OCI-LY3 (cell line): ENCODE results near the gene ITGAX.

Experiments used
- H2AFZ ChIP-seq: fragments of 200-600, 300-600 bp; shearing (Covaris generic); 2 replicates; pipeline ENCODE4 v1.6.0; 2014; ENCODE audit warnings: antibody characterized with exemption, low read depth, low read length
- H3K27ac ChIP-seq: fragments of 200-600, 300-600 bp; sonication (generic); 2 replicates; pipeline ENCODE4 v1.5.1; 2014; ENCODE audit warnings: mild to moderate bottlenecking, low read length, moderate library complexity, mixed read lengths
- H3K27me3 ChIP-seq: fragments of 200-600, 300-600 bp; sonication (generic); 2 replicates; pipeline ENCODE4 v1.6.1; 2014; ENCODE audit warnings: low read depth, low read length, mixed read lengths
- H3K36me3 ChIP-seq: fragments of 200-600, 300-600 bp; sonication (generic); replicated peaks from 2 replicates; pipeline ENCODE3; 2014; ENCODE audit warnings: low read depth, low read length, mixed read lengths
- H3K4me1 ChIP-seq: fragments of 300-600, 200-600 bp; sonication (generic); 2 replicates; pipeline ENCODE4 v1.6.1; 2014; ENCODE audit warnings: low read length, mixed read lengths
- H3K4me2 ChIP-seq: fragments of 200-600, 300-600 bp; sonication (generic); 2 replicates; pipeline ENCODE4 v1.6.1; 2014; ENCODE audit warnings: low read length, mixed read lengths
- H3K4me3 ChIP-seq: fragments of 300-600, 200-600 bp; sonication (generic); 2 replicates; pipeline ENCODE4 v1.5.1; 2014; ENCODE audit warnings: antibody characterized with exemption, mild to moderate bottlenecking, low read length, moderate library complexity
- H3K79me2 ChIP-seq: fragments of 300-600, 200-600 bp; shearing (Covaris generic); 2 replicates; pipeline ENCODE4 v1.6.1; 2014; ENCODE audit warnings: mild to moderate bottlenecking, low read length, mixed read lengths
- H3K9ac ChIP-seq: fragments of 300-600, 200-600 bp; shearing (Covaris generic); 2 replicates; pipeline ENCODE4 v1.6.0; 2014; ENCODE audit warnings: mild to moderate bottlenecking, low read length, moderate library complexity
- H3K9me3 ChIP-seq: fragments of 200-600, 300-600 bp; shearing (Covaris generic); 2 replicates; pipeline ENCODE4 v1.6.1; 2014; ENCODE audit warnings: low read length, mixed read lengths; ENCODE audit not compliant: insufficient read depth
- H4K20me1 ChIP-seq: fragments of 200-600, 300-600 bp; sonication (generic); 2 replicates; pipeline ENCODE4 v1.6.1; 2016; ENCODE audit warnings: low read length, mixed read lengths; ENCODE audit not compliant: insufficient read depth
- EZH2phosphoT487 ChIP-seq: fragments of 200-600 bp; shearing (Covaris generic); IDR thresholded peaks from 2 replicates; pipeline ENCODE4 v1.6.1; 2018; ENCODE audit warnings: antibody characterized with exemption, mixed run types, low read depth
- TF ChIP-seq, protein P1 (sequence below): fragments of 200-600, 300-600 bp; sonication (generic); IDR thresholded peaks from 2 replicates; pipeline ENCODE4 v1.5.1; 2014; ENCODE audit warnings: antibody characterized with exemption, low read length, low read depth

The ITGAX gene

DNA sequence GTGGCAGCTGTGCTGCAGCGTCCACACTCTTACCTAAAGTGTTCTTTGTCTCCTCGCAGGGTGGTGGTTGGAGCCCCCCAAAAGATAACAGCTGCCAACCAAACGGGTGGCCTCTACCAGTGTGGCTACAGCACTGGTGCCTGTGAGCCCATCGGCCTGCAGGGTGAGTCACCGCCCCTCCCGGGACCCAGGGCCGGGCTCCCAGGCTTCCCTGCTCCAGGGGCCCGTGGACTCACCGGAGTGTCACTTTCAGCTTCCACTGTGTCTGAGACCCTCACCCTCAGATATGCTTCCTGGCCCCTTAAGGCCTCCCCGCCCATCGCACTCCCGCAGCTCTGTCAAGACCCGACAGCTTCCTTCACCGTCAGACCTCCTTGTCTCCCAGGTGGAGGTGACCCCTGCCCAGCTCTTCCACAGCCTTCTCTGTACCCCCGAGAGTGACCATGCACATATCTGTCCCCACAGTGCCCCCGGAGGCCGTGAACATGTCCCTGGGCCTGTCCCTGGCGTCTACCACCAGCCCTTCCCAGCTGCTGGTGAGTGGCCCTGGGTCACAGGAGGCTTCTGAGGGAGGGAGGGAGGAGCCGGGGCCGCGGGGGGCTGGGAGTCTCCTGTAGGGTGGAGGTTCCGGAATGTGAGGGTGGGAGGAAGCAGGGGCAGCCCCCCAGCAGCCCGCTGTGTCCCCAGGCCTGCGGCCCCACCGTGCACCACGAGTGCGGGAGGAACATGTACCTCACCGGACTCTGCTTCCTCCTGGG lies 1.8 kb downstream of the ITGAX start:
- Histone ChIP-seq H3K27ac (no peak overlapping the region), H3K79me2 (peaks cover 24% of the 10 kb centered on the region), H3K4me1 (peaks cover 61% of the 10 kb centered on the region), H3K27me3 (no peaks in the 10 kb centered on the region), H3K36me3 (peaks cover 11% of the 10 kb centered on the region), H2AFZ (no peak overlapping the region), H3K4me3 (no peak overlapping the region), H3K4me2 (peak overlapping the region; percentile 97), H3K9me3 (no peaks in the 10 kb centered on the region), H4K20me1 (no peaks in the 10 kb centered on the region), H3K9ac (no peak overlapping the region)
- TF ChIP-seq, protein P1, sequence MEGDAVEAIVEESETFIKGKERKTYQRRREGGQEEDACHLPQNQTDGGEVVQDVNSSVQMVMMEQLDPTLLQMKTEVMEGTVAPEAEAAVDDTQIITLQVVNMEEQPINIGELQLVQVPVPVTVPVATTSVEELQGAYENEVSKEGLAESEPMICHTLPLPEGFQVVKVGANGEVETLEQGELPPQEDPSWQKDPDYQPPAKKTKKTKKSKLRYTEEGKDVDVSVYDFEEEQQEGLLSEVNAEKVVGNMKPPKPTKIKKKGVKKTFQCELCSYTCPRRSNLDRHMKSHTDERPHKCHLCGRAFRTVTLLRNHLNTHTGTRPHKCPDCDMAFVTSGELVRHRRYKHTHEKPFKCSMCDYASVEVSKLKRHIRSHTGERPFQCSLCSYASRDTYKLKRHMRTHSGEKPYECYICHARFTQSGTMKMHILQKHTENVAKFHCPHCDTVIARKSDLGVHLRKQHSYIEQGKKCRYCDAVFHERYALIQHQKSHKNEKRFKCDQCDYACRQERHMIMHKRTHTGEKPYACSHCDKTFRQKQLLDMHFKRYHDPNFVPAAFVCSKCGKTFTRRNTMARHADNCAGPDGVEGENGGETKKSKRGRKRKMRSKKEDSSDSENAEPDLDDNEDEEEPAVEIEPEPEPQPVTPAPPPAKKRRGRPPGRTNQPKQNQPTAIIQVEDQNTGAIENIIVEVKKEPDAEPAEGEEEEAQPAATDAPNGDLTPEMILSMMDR, result no peak
- TF ChIP-seq EZH2phosphoT487, result no peak

DNA sequence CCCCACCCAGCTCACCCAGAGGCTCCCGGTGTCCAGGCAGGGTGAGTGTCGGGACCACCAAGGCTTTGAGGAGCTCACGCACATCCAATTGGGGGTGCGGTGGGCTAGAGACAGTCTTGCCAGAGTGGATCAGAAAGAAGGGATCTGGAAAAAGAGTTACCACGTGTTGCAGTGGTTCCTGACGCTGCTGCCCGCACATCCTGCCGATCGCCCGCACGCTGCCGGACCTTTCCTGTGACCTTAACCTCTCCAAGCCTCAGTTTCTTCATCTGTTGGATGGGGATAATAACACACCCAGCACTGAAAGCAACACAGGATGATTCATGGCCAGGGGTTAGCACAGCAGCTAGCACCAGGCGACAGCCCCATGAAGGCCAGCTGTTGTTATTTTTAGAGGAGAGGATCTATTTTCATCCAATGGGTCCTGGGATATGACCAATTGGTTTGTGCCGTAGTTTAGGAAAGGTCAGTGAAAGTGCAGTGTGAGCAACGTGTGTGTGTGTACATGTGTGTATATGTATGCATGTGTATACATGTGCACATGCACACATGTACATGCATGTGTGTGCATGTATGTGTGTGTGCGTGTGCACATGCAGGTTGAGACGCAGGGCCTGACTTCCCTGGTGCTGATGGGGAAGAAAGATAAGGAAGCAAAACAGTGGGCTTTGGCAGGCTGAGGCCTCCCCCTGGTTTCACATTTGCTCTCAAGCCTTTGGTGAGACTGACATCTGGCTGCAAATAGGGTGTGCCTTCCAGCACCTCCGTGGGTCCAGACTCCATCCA lies 2.5 kb downstream of the ITGAX start:
- no peak overlapping the region for H3K4me3 ChIP-seq
- peak overlapping the region; percentile 47 for H3K4me2 ChIP-seq
- no peaks in the 10 kb centered on the region for H4K20me1 ChIP-seq
- H3K79me2 ChIP-seq, result peaks cover 24% of the 10 kb centered on the region
- no peaks in the 10 kb centered on the region for H3K9me3 ChIP-seq
- peaks cover 11% of the 10 kb centered on the region for H3K36me3 ChIP-seq
- peak overlapping the region; percentile 24; the same call in 1 of the 2 replicates for H3K9ac ChIP-seq
- TF ChIP-seq, protein P1, result peak; percentile 49
- no peak for TF ChIP-seq EZH2phosphoT487
- no peaks in the 10 kb centered on the region for H3K27me3 ChIP-seq
- H3K27ac ChIP-seq, result peak overlapping the region; percentile 31; the same call in 1 of the 2 replicates
- H2AFZ ChIP-seq, result no peak overlapping the region
- H3K4me1 ChIP-seq, result peaks cover 53% of the 10 kb centered on the region

DNA sequence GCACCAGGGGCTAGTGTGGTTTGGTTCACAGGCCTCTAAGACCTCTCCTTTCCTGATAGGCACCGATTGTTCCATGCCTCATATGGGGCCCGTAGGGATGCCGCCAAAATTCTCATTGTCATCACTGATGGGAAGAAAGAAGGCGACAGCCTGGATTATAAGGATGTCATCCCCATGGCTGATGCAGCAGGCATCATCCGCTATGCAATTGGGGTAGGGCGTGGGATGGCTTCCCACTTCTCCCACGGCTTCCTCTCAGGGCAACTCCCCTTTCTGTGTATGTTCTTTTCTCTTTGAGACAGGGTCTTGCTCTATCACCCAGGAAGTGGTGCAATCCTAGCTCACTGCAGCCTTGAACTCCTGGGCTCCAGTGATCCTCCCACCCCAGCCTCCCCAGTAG lies 5.3 kb downstream of the ITGAX start:
- H3K4me3 ChIP-seq, result no peak overlapping the region

More for the DNA sequence above, 5.3 kb downstream of the ITGAX start:
- TF ChIP-seq, protein P1, result no peak
- TF ChIP-seq EZH2phosphoT487, result no peak
- Histone ChIP-seq H3K79me2 (peaks cover 21% of the 10 kb centered on the region), H3K9ac (no peak overlapping the region), H3K27ac (no peak overlapping the region), H3K4me1 (peaks cover 30% of the 10 kb centered on the region), H4K20me1 (no peaks in the 10 kb centered on the region), H3K9me3 (no peaks in the 10 kb centered on the region), H3K4me2 (no peak overlapping the region), H3K27me3 (no peaks in the 10 kb centered on the region), H3K36me3 (peaks cover 13% of the 10 kb centered on the region), H2AFZ (no peak overlapping the region)
